Measurements from ENCODE around the gene NOL9.

NOL9 gene

GRCh38 chr1:6588893-6589520 is 34.7 kb upstream of the NOL9 start:
- DNase-seq = no peak

DNA sequence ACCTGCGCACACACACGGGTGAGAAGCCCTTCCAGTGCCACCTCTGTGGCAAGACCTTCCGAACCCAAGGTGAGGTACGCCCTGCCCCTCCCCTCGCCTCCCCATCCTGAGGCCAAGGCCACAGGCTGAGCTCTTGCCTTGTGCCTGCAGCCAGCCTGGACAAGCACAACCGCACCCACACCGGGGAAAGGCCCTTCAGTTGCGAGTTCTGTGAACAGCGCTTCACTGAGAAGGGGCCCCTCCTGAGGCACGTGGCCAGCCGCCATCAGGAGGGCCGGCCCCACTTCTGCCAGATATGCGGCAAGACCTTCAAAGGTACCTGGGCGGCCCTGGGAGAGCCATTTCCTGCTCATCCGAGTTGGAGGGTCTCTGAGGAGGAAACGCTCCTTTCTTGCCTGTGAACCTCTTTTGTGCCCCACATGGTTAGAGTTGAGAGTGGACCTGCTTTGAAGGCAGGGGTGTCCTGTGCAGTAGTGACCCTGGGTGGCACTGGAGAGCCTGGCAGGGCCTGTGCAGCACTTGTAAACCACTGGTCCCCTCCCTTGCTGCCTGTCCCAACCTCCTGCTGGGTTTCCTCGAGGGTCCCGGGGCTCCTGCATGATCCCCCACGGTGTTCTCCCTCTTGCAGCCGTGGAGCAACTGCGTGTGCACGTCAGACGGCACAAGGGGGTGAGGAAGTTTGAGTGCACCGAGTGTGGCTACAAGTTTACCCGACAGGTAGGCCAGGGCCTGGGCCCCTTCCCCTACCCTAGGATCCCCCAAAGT is 34.0 kb upstream of the NOL9 start:
- DNase-seq = no peak

DNA sequence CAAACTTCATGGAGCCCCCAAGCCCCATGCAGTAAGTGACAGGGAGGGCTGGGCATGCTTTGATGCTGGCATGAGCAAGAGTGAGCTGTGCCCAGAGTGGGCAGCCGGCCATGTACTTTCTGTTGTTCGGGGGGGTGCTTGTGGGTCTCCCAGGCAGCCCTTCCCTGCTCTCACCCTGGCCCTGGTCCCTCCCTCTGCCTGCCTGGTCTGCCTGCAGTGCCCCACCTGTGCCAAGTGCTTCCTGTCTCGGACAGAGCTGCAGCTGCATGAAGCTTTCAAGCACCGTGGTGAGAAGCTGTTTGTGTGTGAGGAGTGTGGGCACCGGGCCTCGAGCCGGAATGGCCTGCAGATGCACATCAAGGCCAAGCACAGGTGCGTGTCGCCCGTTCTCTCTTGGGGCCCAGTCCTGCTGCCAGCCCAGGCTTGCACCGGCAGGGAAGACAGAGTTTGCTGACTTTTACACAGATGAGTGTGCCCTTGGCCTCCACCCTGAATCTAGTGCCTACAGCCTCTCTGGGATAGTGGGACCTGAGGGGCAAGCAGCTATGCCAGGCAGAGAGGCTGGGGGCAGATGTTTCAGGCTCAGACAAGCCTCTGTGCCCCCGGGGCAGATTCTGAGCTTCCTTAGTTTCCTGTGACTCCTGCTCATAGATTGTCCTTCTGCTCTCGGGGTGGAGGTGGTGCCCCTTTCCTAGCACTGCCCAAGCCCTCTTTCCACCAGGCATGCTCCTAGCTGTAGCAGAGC is 33.1 kb upstream of the NOL9 start:
- DNase-seq = peak; percentile 69 to 74

DNA sequence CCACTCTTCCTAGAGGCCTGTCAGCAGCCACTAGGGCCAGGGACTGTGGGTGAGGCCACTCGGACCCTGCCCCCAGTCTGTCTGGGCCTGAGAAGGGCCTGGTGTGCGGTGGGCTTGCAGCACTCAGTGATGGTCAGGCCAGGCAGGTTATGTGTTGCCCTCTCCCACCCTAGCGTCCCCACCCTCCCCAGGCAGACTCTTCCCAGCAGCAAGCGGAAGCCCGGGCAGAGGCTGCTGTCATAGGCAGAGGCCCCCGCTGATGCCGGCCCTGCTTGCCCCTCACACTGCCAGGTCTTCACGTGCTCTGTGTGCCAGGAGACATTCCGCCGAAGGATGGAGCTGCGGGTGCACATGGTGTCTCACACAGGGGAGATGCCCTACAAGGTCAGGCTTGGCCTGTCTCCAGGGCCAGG is 32.1 kb upstream of the NOL9 start:
- no peak for DNase-seq

DNA sequence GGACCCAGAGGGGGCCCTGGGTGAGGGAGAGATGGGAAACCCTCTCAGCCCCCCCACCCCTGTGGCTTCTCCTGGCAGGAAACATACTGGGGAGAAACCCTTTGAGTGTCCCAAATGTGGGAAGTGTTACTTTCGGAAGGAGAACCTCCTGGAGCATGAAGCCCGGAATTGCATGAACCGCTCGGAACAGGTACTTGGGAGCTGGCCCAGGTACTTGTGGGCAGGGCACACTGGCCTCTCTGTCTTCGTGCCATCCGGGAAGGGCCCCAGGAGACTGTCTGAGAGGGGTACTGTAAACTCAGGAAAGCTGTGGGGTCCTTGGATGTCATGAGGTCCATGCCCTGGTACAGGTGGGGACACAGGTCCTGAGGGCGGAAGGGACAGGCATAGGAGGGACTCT is 31.5 kb upstream of the NOL9 start:
- DNase-seq = no peak

GRCh38 chr1:6585081-6585722 is 30.9 kb upstream of the NOL9 start:
- no peak for DNase-seq

GRCh38 chr1:6584126-6585080 is 30.1 kb upstream of the NOL9 start:
- DNase-seq = no peak

- no peak for DNase-seq
Measured at GRCh38 chr1:6582370-6582769, 28.1 kb upstream of the NOL9 start.

DNA sequence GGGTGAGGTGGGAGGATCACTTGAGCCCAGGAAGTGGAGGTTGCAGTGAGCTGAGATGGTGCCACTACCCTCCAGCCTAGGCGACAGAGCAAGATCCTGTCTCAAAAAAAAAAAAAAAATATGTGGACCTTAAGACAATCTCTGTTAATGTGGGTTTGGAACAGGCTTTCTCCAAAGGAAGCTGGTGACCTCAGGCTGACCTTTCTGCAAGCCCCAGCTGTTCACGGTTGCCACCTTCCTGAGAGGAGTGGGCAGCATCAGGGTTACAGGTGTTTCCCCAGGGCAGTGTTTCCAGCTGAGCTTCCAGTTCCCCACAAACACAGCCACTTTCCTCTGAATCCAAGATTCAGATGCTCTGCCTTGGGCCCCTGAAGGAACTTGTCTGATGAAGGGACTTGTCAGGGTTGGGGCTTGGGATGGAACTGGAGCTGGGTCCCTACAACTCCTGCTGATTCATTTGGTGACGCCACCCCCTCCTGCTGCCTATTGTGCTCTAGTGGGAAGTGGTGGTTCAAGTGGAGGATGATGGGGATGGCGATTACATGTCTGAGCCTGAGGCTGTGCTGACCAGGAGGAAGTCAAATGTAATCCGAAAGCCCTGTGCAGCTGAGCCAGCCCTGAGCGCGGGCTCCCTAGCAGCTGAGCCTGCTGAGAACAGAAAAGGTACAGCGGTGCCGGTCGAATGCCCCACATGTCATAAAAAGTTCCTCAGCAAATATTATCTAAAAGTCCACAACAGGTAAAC is 27.4 kb upstream of the NOL9 start:
- DNase-seq = no peak

GRCh38 chr1:6580593-6581409 is 26.5 kb upstream of the NOL9 start:
- DNase-seq = no peak

DNA sequence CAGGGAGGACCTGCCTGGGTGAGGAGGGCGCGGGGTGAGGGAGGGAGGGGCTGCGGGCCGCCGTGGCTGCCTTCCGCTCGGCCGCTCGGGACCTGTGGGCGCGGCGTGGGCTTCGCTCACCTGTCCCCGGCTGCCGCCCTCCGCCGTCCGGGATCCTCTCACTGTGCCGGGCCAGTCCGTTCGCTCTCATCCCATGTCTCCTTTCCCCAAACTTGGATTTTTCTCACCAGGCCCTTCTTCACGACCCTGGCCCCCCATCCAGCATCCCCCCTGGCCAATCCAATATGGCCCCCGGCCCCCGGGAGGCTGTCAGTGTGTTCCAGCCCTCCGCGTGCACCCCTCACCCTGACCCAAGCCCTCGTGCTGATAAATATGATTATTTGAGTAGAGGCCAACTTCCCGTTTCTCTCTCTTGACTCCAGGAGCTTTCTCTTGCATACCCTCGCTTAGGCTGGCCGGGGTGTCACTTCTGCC is 25.8 kb upstream of the NOL9 start:
- DNase-seq = no peak

GRCh38 chr1:6579374-6580118 is 25.2 kb upstream of the NOL9 start, which contains the start of gene ZBTB48:
Gene ZBTB48 (plus strand): TSS chr1:6579994. CDS start chr1:6580610, 616 bp downstream.
- DNase-seq = peak; percentile 96 to 98

DNA sequence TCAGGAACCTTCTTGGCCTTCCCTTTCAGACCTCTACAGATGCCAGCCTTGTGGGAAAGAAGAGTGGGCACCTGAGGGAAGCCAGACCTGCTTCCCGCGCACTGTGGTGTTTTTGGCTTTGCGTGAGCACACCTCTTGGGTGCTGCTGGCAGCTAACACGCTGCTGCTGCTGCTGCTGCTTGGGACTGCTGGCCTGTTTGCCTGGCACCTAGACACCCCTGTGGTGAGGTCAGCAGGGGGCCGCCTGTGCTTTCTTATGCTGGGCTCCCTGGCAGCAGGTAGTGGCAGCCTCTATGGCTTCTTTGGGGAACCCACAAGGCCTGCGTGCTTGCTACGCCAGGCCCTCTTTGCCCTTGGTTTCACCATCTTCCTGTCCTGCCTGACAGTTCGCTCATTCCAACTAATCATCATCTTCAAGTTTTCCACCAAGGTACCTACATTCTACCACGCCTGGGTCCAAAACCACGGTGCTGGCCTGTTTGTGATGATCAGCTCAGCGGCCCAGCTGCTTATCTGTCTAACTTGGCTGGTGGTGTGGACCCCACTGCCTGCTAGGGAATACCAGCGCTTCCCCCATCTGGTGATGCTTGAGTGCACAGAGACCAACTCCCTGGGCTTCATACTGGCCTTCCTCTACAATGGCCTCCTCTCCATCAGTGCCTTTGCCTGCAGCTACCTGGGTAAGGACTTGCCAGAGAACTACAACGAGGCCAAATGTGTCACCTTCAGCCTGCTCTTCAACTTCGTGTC is 24.5 kb upstream of the NOL9 start:
- DNase-seq = no peak

DNA sequence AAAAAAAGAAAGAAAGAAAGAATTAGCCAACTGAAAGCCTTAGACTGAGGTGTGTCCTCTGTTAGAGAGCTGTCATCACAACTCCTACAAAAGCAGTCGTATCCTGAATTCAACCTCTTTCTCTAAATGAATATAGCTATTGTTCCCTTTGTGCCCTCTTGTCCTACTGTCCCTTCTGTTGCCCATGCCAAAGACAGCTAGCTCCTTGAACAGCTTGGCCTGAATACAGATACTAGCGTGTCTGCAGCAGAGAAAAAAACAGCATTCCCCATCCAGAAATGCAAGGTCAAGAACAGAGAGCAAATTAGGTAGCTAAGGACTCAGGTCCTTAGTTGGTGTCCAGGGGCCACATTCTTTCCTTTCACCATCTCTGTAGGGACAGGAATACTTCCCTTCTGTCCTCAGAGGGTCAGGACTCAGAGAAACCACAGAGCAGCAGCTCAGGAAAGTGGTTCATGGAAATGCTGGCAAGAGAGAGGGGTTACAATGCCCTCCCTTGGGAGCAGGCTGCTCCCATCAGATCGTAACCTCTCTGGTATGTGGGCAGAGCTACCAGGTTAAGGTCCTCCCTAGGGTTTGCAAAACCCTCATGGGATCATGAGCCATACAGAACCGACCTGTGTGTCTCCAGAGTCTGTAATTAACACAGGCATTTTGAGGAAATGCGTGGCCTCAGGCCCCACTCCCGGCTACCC is 23.7 kb upstream of the NOL9 start:
- peak in 1 of 2 donors; percentile 13 for DNase-seq

GRCh38 chr1:6574818-6575217 is 20.5 kb upstream of the NOL9 start:
- no peak for DNase-seq

DNA sequence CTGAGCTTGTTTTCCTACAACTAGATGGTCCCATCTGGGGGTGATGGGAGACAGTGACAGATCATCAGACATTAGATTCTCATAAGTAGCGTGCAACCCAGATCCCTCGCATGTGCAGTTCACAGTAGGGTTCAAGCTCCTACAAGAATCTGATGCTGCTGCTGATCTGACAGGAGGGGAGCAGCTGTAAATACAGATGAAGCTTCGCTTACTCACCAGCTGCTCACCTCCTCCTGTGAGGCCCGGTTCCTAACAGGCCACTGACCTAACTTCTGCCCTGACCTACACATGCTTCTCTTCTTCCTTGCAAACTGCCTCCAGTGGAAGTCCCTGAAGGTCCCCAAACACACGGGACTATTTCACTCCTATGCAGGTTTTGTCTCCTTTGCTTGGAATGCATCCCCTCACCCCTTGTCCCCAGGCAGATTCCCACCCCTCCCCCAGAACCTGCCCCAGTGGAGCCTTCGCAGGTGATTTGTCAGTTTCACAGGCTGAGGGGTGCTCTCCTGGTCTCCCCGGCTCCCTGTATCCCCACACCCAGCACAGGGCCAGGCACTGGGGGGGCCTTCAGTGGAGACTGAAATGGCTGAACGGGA is 19.8 kb upstream of the NOL9 start:
- no peak for DNase-seq

- no peak for DNase-seq
Measured at GRCh38 chr1:6572653-6573383, 18.5 kb upstream of the NOL9 start.
